Measurements from ENCODE around the gene RCOR1.
"Not testable (repeated sequence)": the region's sequence is repeated elsewhere in the genome, so short reads cannot be mapped to it uniquely, and the experiment has no call there.

Gene RCOR1

DNA sequence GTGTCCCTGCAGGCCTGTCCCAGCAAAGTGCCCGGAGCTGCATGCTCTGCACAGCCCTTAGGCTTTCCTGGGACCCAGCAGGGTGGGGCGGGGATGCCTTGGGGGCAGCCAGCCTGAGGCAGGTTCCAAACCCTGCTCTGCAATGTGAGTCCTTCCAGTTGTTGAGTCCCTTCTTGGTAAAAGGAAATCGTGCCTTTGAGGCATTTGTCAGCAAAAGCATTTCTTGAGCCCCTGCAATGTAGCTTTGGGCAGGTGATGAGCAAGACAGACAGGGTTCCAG lies 146.7 kb downstream of the RCOR1 start:
- H3K4me3 ChIP-seq (ENCODE audit: low read depth, low read length): no peak overlapping the region

DNA sequence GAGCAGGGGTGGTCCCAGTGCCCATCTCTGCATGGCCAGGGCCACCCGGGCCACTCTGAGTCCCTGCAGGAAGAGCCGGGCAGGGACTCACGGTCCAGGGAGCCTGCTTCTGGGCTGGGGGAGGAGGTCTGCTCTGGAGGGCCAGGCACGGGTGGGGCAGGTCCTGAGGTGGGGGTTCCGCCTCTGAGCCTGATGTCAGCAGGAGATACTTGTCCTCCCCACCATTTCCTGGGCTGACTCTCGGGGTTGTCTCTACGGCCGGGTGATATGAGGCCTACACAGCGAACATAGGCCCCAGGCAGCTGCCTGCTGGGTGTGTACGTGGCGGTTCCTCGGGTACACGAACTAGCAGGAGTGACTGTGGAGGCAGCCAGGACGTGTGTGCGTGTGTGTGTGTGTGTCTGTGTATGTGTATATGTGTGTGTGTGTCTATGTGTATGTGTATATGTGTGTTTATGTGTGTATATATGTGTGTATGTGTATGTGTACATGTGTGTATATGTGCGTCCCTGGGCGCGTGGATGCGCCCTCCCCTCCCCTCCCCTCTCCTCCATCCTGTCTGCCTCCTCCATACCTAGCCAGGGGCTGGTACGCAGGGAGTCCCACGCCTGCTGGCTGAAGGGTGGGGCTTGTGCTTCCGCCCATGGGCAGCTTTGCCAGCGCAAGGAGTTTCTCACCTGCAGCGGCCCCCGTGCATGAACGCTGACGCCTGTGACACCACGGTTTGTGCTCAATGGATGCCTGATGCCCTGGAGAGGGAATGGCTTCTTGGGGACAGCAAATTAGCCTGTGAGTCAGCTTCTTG lies 154.4 kb downstream of the RCOR1 start:
- no peak overlapping the region for H3K4me3 ChIP-seq (ENCODE audit: low read depth, low read length)

DNA sequence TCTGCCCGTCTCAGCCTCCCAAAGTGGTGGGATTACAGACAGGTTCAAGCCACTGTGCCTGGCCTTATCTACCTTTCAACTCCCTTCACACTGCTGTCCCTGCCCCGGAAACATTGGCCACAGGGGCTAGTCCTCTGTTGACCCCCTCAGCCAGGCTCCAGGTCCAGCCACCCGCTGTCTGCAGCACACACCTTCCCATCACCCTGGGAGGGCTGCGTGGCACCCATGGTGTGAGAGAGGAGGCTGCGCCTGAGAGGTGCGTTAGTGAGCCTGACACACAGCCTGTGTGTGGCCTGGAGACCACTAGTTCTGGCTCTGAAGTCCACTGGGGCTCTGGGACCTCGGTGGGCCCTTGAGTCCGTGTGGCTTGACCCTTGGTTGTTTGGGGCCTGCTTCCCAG lies 156.4 kb downstream of the RCOR1 start:
- no peak overlapping the region for H3K4me3 ChIP-seq (ENCODE audit: low read depth, low read length)

DNA sequence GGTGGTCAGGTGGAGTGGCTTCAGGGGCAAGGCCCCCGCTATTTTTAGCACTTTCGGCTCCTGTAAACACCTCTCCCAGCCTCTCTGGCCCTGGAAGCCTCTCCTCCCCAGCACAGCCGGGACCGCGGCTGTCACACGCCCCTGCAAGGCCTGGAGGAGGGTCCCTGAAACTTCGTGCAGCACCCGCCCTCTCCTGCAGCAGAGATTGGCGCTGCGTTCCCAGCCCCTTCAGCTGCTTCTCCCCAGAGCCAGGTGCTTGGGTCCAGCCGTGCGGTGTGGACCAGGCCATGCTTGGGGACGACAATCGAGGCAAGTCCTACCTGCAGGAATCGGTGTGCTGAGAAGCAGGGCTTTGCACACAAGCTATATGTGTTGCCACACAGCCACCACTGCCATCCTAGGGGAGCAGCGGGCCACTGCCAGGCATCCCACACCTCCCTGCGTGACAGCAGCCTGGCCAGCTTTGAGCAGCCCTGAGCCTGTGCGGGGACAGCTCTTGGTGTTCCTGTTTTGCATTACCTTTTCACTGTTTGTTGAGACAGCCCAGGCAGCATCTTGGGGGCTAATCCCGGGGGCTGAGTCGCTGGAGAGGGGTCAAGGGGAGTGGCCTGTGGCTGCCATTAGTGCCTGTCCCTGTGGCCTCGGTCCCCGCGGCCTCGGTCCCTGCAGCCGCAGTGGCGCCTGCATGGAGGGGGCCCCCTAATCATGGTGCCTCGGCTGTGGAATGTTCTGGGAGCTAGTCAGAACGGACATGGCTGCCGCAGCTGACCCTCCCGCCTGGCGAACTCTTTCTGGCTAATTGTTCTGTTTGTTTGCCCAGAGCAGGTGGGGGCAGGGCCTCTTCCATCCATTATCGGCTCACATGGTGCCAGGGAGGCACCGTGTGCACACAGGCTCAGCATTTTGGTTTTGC lies 157.2 kb downstream of the RCOR1 start:
- H3K4me3 ChIP-seq (ENCODE audit: low read depth, low read length): no peak overlapping the region

DNA sequence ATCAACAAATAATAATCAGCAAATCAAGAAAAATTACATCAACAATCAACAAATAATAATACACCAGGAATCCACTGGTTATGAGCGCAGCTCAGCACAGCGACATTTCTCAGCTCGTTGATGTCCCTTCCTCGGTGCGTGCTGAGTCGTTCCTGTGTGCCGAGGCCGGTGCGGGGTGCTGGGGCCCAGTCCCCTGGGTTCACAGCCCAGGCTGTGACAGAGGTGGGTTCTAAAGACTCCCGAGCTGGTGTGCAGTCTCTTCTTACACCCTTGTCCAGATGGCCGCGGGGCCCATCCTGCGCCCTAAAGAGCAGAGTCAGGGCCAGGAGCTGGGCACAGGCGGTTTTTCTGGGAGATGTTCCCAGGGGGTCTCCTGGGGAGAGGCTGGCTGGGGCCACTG lies 157.9 kb downstream of the RCOR1 start:
- no peak overlapping the region for H3K4me3 ChIP-seq (ENCODE audit: low read depth, low read length)

DNA sequence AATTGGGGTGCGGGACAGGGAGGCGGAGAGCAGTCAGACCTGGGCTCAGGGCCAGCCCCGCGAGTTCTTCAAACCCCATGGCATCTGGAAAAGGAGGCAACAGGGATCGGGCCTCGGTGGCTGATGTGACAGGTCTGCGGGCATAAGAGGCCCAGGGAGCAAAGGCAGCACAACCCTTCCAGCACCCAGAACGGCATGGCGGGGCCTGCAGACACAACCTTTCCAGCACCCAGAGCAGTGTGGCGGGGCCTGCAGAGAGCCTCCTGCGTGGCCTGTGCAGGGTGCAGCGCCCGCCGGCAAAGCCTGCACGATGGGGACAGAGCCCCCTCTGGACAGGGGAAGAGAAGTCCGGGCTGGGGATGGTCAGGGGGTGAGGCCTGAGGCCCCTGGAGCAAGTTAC lies 158.6 kb downstream of the RCOR1 start:
- H3K4me3 ChIP-seq (ENCODE audit: low read depth, low read length): no peak overlapping the region

DNA sequence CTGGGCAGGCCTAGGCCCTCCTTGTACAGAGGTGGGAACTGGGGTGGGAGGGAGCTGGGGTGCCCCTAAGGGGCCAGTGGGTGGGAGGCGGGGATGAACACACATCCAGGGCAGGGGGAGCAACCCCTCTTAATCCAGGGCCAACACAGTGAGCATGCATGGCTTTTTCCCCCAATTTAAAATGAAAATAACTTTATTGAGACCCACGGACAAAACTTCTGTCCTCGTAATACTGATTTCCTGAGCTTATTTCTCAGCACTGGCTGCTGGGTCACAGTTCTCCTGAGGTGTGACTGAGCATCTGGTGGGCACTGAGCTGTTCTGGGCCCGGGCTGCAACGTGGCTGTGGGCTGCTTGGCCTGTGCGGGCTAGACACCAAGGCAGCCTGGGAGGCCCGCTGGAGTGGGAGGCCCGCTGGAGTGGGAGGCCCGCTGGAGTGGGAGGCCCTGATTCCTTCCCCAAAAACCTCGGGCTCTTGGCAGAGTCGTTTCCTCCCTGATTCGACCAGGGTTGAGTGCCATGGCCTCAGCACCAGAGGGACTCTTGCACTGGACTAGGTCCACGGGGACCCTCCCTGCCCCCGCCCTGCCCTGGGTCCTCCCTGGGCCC lies 159.9 kb downstream of the RCOR1 start:
- no peak overlapping the region for H3K4me3 ChIP-seq (ENCODE audit: low read depth, low read length)

DNA sequence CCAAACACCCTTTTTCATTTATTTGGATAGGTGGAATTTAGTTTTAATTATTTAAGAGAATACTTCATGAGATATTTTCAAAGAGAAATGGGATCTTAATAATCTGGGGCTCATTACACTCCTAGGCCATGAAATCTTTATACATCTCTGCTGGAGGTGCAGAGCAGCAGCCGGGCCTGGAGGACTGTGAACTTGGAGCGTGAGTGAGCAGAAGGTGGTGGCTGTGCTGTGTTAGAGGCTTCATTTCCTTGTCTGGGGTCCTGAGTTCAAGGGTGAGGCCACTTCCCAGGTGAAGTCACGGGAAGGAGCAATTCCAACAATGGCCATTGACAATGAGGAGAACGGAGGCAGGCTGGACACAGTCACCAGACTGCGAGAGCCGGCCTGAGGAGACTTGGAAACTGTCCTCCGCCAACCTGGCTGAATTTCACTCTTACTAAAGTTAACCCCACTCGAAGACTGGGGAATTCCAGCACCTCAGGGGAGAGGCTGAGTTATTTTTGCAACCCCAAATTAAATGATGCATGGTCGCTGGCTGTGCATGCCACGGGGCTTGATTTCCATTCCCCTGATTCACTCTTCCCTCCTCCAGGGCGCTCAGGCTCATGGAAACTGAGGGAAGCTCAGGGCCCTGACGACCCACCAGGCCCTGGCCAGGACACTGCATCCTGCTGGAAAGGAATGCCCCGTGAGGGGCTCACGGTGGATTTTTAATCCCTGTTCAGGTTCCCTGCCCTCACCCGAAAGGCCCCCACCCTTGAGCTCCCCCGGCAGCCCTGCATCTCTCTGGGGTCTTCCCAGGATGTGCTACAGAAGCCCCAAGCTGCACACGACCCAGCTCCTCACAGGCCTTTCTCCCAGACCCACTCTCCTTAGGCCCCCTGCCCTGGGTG lies 162.2 kb downstream of the RCOR1 start:
- H3K4me3 ChIP-seq (ENCODE audit: low read depth, low read length): no peak overlapping the region

DNA sequence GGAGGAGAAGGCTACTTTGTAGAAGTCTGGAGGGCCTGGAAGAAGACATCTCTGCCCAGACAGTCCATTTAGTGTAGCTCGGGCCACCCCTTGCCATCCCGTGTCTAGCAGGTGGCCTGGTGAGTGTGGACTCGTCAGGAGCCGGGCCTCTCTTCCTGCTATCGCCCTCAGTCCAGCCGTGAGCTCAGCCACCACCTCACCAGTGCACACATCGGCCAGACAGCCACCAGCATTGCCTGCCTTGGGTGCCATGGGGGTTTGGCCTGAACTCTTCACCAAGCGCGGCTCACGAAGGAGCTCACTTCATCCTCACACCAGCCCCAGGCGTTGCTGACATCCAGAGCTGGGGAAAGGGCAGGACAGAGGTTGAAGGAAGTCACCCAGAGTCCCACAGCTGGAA lies 165.2 kb downstream of the RCOR1 start:
- H3K4me3 ChIP-seq (ENCODE audit: low read depth, low read length): no peak overlapping the region

DNA sequence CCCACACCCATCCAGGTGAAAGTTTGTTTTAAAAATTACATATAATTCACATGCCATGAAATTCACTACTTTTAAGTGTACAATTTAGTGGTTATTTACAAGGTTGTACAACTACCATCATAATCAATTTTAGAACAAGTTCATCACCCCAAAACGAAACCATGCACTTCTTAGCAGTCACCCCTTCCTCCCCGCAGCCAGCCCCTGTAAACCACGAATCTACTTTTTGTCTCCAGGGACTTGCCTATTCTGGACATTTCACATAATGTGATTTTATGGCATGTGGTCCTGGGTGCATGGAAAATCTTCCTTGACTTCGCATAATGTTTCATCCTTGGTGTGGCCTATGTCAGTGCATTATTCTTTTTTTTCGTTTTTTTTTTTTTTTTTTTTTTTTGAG lies 165.6 kb downstream of the RCOR1 start:
- no peak overlapping the region for H3K4me3 ChIP-seq (ENCODE audit: low read depth, low read length)

DNA sequence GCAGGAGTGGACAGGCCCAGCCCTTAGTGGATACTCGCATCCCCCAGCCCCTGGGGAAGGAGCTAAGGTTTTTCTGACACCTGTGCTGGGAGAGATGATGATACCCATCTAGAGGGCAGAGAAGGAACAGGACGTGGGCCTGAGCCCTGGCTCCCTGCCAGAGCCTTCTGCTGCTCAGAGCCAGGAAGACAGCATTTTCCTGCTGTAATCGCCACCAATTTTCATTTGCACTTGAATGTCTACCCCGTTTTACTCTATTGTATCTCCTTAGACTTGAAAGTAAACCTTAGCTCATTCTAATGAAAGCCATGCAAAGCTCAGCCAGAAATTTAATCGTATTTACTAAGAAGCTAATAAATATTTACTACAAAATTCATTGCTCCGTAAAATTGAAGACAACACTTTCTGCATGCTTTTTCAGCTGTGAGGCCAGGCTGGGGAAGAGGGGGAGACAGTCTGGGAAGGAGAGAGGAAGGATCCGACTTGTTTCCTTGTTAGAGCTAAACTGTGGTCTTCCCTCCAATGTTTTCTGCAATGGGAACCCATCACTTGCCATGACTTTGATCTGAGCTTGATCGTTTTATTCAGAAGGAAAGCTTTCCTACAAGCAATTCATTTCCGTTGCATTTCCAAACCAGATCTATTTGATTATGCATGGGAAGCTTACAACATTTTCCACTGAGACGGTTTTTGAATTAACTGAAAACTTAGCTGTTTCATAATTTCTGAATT lies 167.2 kb downstream of the RCOR1 start:
- no peak overlapping the region for H3K4me3 ChIP-seq (ENCODE audit: low read depth, low read length)

DNA sequence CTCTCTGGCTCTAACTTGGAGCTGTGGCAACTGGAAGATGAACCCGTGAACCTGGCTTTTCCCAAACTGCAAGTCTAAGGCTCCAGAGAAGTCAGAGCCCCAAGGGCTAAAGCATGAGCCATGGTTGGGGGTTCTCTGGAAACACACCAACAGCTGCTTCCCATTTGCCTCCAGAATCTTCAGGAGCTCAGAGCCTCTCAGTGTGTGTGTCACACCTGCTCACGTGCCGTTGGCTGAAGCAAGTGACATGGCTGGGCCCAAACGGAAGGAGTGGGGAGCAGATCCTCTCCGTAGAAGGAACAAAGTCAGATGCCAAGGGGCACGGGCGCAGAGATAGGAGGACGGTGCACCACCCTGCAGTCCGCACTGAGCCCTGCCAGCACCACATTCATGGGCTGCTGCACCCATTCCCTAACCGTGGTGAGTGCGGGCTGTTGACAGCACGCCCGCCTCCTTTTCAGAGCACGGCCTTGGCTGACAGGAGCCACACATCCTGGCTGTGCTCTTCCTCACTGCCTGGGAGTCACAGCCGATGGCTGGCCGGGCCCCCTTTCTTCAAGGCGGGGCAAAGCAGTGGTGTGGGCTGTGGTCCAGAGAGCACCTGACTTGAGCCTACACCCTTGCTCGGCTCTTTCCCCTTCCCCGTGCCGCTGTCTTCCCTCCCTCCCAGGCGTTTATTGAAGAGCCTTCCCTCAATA lies 168.2 kb downstream of the RCOR1 start:
- H3K4me3 ChIP-seq (ENCODE audit: low read depth, low read length): no peak overlapping the region

DNA sequence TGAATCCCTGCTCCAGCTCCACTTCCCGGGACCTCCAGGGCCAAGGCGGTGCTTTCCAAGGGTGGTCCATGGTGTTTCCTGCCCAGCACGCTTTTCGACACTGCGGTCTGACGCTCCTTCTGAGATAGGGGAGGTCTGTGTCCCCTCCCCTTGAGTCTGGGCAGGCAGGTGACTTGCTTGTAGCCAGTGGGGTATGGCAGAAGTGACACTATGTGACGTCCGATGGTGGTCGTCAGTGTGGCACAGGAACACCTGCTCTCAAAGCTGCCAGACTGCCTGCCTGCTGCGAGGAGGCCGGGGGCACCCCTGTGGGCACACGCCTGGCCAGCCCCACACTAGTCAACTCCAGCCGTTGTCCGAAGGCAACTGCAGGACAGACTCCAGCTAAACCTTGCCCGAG lies 168.8 kb downstream of the RCOR1 start:
- H3K4me3 ChIP-seq (ENCODE audit: low read depth, low read length): no peak overlapping the region

DNA sequence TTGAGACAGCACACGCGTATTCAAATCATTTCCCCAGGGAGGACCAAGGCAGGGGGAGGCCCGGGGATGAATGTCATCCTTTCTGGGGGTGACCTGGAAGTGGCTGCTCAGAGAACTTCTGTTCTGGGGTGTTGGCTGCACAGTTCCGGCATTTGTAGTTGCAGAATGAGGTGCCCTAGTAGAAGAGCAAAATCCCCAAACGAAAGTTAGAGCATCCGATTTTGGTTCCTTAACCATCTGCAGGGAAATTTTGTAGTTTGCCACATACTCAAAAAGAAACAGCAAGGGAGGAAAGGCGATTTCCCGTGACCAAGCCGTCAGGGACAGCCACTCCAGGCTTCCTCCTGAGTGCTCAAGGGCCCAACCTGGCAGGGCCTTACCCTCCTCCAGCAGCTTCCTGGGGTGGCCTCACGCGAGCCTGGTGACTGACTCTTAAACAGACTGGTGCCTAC lies 171.8 kb downstream of the RCOR1 start:
- H3K4me3 ChIP-seq (ENCODE audit: low read depth, low read length): no peak overlapping the region

DNA sequence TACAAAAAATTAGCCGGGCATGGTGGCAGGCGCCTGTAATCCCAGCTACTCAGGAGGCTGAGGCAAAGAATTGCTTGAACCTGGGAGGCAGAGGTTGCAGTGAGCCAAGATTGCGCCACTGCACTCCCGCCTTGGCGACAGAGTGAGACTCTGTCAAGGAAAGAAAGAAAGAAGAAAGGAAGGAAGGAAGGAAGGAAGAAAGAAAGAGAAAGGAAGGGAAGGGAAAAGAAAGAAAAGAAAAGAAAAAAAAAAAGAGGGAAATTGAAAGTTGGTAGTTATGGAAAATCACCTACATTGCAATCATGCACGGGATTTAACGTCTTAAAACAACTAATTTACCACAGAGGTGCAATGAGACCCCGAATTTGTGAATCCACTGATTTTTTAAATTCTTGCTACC lies 173.3 kb downstream of the RCOR1 start:
- H3K4me3 ChIP-seq (ENCODE audit: low read depth, low read length): not testable (repeated sequence)

DNA sequence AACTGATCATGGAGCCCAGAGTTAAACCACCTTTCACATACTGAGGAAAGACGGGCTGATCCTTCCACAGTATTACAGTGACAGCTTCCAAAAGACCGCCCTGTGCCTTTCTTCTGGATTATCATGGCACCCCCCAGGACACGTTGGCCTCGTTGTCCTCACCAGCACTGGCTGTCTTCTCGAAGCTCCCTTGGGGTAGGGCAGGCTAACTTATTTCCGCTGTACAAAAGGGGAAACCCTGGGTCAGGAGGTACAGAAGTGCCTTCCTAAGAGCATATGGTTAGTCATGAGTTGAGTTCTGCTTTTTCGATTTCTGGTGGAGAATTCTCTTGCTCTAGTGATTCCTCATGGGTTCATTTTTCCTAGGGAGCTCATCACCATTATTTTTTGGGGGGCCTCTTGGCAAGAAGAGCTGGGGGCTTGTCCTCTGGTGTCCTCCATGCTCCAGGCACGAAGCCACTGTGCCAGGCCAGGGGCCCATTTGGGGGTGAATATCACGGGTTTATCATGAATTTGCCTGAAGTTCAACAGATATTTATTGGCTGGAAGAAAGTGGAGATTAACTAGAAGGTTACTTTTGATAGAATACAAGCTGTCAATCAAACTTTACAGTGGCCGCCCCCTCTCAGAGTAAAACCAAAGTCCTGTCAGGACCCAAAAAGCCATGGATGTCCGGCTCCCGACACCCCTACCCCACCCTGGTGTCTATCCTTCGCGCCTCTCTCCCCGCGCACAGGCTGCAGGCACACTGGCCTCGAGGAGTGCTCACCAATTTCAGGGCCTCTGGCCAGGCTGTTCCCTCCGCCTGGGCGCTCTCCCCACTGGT lies 176.0 kb downstream of the RCOR1 start:
- no peak overlapping the region for H3K4me3 ChIP-seq (ENCODE audit: low read depth, low read length)

DNA sequence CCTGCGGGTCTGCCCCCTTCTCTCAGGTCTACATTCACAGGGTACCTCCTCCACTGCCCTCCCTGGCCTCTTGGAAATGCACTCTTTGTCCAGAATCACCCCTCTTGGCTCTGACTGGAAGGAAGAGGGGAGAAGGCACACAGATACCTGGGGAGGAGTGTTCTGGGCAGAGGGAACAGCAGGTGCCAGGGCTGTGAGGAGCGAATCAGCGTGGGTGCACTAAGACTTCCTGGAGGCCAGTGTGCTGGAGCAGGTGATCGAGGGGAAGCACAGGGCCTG lies 176.5 kb downstream of the RCOR1 start:
- no peak overlapping the region for H3K4me3 ChIP-seq (ENCODE audit: low read depth, low read length)

DNA sequence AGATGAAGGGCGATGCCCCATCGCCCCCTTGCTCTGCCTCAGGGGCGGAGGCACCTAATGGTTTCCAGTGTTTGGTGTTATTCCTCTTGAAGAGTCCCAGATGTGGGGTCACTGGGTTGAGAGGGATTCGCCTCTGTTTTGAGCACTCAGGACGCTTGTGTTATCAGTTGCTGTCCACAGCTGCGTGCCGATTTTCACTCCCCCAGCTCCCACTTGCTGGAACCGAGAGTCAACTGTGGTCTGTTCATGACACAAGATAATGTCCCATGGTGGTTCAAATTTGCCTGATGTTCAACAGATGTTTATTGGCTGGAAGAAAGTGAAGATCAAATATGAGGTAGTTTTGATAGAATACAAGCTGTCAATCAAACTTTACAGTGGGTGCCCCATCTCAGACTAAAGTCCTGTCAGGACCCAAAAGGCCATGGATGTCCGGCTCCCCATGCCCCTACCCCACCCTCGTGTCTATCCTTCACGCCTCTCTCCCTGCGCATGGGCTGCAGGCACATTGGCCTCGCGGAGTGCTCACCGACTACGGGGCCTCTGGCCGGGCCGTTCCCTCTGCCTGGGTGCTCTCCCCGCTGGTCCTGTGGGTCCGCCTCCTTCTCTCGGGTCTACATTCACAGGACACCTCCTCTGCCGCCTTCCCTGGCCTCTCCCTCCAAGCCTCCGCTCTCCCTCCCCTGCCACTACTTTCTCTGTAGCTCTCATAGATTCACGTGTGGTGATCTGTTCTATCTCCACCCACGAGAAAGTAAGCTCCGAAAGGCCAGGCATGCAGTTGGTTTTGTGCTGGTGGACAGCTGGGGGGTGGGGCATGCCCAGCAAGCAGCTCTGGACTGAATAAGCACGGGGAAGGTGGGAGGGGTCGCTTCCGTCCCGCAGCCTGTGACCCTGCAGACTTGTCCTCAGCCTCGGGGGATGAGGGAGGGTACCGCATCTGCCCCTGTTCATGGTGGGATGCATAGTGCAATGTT lies 178.0 kb downstream of the RCOR1 start:
- no peak overlapping the region for H3K4me3 ChIP-seq (ENCODE audit: low read depth, low read length)

All from iPS-11a (cell line).